Tibial artery (tissue), 4 donors: ENCODE results near the gene CDX2.

Source experiments
- DNase-seq, 2 donors: peaks; one replicate each; pipeline ENCODE4 v3.0.0-alpha.2; 2019
- H3K27ac ChIP-seq, 2 donors: fragments of 200-600 bp; sonication (generic) in 1 of 2; 1 replicate in 1 of 2; 2 replicates in 1 of 2; pipeline ENCODE4 v1.5.1; 2018 to 2019; ENCODE audit warnings: mild to moderate bottlenecking in 1 of 2
- H3K27me3 ChIP-seq, 2 donors: fragments of 200-600 bp; sonication (generic) in 1 of 2; one replicate each; pipeline versions ENCODE4 v1.5.1 to v1.6.0; 2016 to 2019
- H3K36me3 ChIP-seq, 3 donors: fragments of 200-600 bp; sonication (generic) in 2 of 3; one replicate each; pipeline ENCODE4 v1.5.1; 2016 to 2019; ENCODE audit warnings: mild to moderate bottlenecking in 2 of 3
- H3K4me1 ChIP-seq, 4 donors: fragments of 200-600 bp; sonication (generic) in 2 of 4; 1 replicate in 3 of 4; 2 replicates in 1 of 4; pipeline ENCODE4 v1.5.1; 2016 to 2019
- H3K4me3 ChIP-seq, 2 donors: fragments of 200-600 bp; sonication (generic) in 1 of 2; 1 replicate in 1 of 2; 2 replicates in 1 of 2; pipeline ENCODE4 v1.5.1; 2018 to 2019; ENCODE audit warnings: mild to moderate bottlenecking in 2 of 2
- H3K9me3 ChIP-seq, 3 donors: fragments of 200-600 bp; sonication (generic) in 1 of 3; one replicate each; pipeline ENCODE4 v1.5.1; 2016 to 2019
- CTCF ChIP-seq, 2 experiments: fragments of 200-600 bp in 1 of 2; fragments of 450-650 bp in 1 of 2; IDR thresholded peaks; one replicate each; pipeline ENCODE4 v1.5.1; 2017 to 2019; ENCODE audit warnings: antibody characterized with exemption in 2 of 2, mild to moderate bottlenecking in 1 of 2, moderate library complexity in 1 of 2
- intact Hi-C: fragments of 100-400 bp; cut with DNase I; formaldehyde crosslinking; loops from one replicate; pipeline ENCODE4 v1.15.0; 2023; ENCODE audit warnings: low total_unique reads

The CDX2 gene

GRCh38 chr13:27969866-27970229 is 733 bp upstream of the CDX2 start:
- no peaks in the 10 kb centered on the region for H3K9me3 ChIP-seq

GRCh38 chr13:27968316-27969081 is 616 bp downstream of the CDX2 start:
- H3K36me3 ChIP-seq = no peaks in the 10 kb centered on the region
- peaks cover 0 to 96% of the 10 kb centered on the region in 2 donors for H3K27me3 ChIP-seq
- H3K4me3 ChIP-seq = peak overlapping the region in 1 of 2 donors; percentile 1
- no peak for TF ChIP-seq CTCF (IDR thresholded peaks at IDR 0.05)
- intact Hi-C loops = loop anchor here (5.0 kb wide), 1 partner anchor 136 kb away; no protein-coding TSS in a partner anchor
- H3K9me3 ChIP-seq = no peaks in the 10 kb centered on the region
- no peak overlapping the region for H3K27ac ChIP-seq
- H3K4me1 ChIP-seq = peaks cover 0 to 48% (median 25%) of the 10 kb centered on the region in 4 donors
- DNase-seq = no peak

More at GRCh38 chr13:27969866-27970229, 733 bp upstream of the CDX2 start:
- DNase-seq = no peak
- intact Hi-C loops = loop anchor here (5.0 kb wide), 1 partner anchor 138 kb away; no protein-coding TSS in a partner anchor
- Histone ChIP-seq H3K27ac (no peak overlapping the region), H3K27me3 (peaks cover 0 to 100% of the 10 kb centered on the region in 2 donors), H3K36me3 (no peaks in the 10 kb centered on the region), H3K4me1 (peaks cover 0 to 48% (median 25%) of the 10 kb centered on the region in 4 donors), H3K4me3 (no peak overlapping the region)
- no peak for TF ChIP-seq CTCF (IDR thresholded peaks at IDR 0.05)

- peaks cover 0 to 93% of the 10 kb centered on the region in 2 donors for H3K27me3 ChIP-seq
- H3K36me3 ChIP-seq = no peaks in the 10 kb centered on the region
These were observed 1.3 kb downstream of the CDX2 start for GRCh38 chr13:27967736-27968315.

GRCh38 chr13:27967203-27967735 is 1.8 kb downstream of the CDX2 start:
- no peak for DNase-seq
- Histone ChIP-seq H3K4me3 (no peak overlapping the region), H3K36me3 (no peaks in the 10 kb centered on the region), H3K9me3 (no peaks in the 10 kb centered on the region), H3K27me3 (peaks cover 0 to 93% of the 10 kb centered on the region in 2 donors), H3K4me1 (peaks cover 0 to 48% (median 25%) of the 10 kb centered on the region in 4 donors), H3K27ac (no peak overlapping the region)
- intact Hi-C loops = loop anchor here (5.0 kb wide), 1 partner anchor 135 kb away; no protein-coding TSS in a partner anchor
- no peak for TF ChIP-seq CTCF (IDR thresholded peaks at IDR 0.05)

More at GRCh38 chr13:27967736-27968315, 1.3 kb downstream of the CDX2 start:
- Histone ChIP-seq H3K27ac (no peak overlapping the region), H3K4me1 (peaks cover 0 to 48% (median 25%) of the 10 kb centered on the region in 4 donors), H3K9me3 (no peaks in the 10 kb centered on the region), H3K4me3 (peak overlapping the region in 1 of 2 donors; percentile 1)
- DNase-seq = no peak
- intact Hi-C loops = loop anchor here (5.0 kb wide), 1 partner anchor 136 kb away; no protein-coding TSS in a partner anchor
- TF ChIP-seq CTCF (IDR thresholded peaks at IDR 0.05) = no peak

- TF ChIP-seq CTCF (IDR thresholded peaks at IDR 0.05) = no peak
- peaks cover 0 to 48% (median 25%) of the 10 kb centered on the region in 4 donors for H3K4me1 ChIP-seq
- no peaks in the 10 kb centered on the region for H3K36me3 ChIP-seq
- DNase-seq = no peak
- H3K27me3 ChIP-seq = peaks cover 0 to 91% of the 10 kb centered on the region in 2 donors
- H3K9me3 ChIP-seq = no peaks in the 10 kb centered on the region
- H3K27ac ChIP-seq = no peak overlapping the region
- H3K4me3 ChIP-seq = no peak overlapping the region
- intact Hi-C loops = loop anchor here (5.0 kb wide), 1 partner anchor 134 kb away; no protein-coding TSS in a partner anchor
These were observed 2.4 kb downstream of the CDX2 start for GRCh38 chr13:27966641-27967202.
